Activated CD8-positive, alpha-beta memory T cell treated with anti-CD3 and anti-CD28 coated beads for 48 hours (primary cell): ENCODE results near the gene RPGRIP1.
"Not testable (repeated sequence)": the region's sequence is repeated elsewhere in the genome, so short reads cannot be mapped to it uniquely, and the experiment has no call there.

ENCODE experiments used
- DNase-seq, 3 experiments: peaks; one replicate each; pipeline ENCODE4 v3.0.0-alpha.2; 2020; ENCODE audit warnings: low read depth in 2 of 3, low spot score in 2 of 3

Gene RPGRIP1

GRCh38 chr14:21258005-21258888 is 21.6 kb upstream of the RPGRIP1 start:
- no peak for DNase-seq

- DNase-seq: no peak
Observed at GRCh38 chr14:21258889-21259787, 20.7 kb upstream of the RPGRIP1 start.

GRCh38 chr14:21261824-21262223 is 18.1 kb upstream of the RPGRIP1 start:
- DNase-seq: no peak

DNA sequence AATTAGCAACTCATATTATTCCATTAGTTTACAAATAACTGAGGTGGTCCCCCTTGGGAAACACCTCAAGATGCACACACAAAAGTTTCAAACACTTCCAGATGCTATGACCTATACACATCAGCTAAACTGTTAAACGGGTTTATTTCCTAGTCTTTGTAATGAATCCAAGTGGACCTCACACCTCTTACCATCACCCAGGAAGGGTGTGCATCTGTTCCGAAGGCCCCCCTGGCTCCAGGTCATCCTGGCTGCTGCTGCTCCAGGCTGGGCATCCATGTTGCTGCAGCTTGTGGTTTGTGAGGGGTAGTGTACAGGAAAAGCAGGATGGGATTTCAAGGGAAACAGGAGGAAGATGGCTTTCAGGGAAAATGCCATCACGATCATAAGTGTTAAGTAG is 17.5 kb upstream of the RPGRIP1 start:
- no peak for DNase-seq

DNA sequence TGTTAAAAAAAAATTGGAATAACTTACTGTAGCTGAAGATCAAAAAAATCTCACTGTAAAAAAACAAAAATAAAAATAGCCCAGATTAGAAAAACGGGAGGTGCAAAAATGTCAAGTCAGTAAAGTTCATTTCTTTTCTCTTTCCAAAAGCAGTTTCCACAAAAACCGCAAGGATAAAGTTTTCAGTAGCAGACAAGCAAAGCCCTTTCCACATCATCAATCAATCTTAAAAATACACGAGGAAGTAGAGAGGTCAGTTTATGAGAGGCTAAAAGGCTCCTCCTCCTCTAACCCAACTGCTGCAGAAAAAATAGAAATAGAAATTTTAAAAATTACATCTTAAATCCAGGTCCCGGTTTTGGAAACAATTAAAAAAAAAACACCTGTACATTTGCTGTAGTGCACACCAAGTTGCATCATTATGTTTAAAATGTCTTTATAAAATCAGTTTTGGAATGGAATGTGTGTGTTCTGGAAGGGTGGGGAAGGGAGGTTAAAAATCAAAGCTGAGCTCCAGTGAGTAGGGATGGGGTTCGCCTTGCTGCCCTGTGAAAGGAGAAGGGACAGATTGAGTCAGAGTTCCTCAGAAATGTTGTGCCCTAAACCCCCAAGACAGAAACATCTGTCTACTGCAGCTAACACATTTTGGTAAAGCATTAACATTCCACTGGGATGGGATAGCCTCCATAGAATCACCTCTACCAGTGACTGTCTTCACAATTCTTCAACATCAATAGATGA is 16.4 kb upstream of the RPGRIP1 start:
- DNase-seq: no peak

DNA sequence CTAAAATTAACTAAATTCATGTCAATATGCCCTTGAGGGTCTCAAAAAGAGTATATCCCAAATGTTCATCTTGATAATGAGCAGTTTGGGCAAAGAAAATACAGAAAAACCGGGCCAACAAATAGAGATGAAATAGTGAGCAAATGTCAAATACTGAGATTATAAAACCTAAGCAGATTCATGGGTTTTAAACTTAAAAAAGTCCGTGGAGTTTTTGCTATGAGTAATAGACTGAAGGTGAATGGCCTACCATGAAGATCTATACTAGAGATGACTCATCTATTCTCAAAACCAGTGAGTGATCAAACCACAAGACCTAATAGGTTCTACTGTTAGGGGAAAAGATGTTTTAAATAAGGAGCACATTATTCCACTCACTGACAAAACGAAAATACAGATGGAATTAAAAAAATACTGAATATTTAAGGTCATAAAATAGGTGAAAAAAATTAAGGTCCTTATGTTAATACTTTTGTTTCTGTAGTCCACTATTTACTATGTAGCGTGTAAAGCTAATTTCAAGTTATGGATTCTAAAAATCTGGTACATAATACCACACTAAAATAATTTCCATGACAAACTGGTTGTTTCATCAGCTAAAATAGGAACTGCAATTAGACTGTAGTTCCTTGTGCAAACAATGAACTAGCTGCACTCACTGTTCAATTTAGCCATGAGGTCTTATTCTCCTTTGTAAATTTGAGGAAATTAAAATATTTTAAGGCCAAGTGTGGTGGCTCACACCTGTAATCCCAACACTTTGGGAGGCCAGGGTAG is 15.7 kb upstream of the RPGRIP1 start:
- no peak for DNase-seq

DNA sequence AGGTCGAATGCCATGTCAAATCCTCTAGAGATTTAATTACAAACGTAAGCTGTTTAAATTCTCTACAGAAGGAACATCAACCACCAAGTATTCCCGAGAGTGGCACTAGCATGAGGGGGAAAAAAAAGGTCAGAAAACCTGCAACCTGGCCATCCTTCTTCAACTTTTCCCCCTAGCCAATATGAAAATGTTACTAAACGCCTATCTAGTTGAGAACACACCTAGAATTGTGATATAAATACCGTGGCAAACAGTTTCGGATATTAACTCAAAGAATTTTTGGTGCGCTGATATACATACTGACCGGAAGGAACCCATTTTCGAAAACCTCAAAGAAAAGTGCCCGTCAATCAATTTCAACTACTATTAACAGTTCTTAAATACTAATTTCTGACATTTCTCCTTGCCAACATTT is 12.4 kb upstream of the RPGRIP1 start:
- DNase-seq: no peak

DNA sequence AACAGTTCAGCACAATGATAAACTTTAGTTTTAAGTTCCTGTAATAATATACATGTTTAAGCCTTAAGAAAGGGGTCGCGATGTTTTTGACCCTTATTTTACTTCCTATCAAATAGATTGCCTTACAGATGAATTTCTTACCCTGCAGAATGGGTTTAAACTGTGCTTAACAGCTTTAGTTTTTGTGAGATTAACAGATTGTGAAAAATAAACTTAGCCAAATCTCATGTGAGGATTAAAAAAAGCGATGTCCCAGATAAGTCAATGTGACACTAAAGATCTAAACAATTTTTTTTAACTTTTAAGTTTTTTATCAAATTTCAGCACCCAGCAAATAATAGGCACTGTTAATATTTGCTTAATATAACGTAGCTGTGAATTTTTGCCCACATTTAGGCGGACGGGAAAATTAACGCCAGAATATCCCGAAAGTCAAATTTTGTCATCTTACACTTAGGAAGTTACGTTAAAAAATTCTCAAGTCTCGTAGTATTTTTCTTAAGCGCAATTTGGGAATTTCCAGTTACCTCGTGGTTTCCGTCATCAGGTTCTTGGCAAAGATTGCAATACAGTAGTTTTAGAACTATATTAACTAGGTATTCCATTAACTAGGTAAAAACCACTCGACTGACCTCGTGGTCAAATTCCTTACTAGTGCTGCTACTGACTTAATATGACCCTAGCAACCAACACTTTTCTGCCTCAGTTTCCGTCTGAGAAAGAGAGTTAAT is 11.8 kb upstream of the RPGRIP1 start:
- no peak for DNase-seq

- DNase-seq: no peak
Observed at GRCh38 chr14:21268617-21269251, 11.1 kb upstream of the RPGRIP1 start.

GRCh38 chr14:21269252-21270046 is 10.4 kb upstream of the RPGRIP1 start, which contains the start of gene HNRNPC:
Gene HNRNPC, minus strand, starts transcription at chr14:21269442. Its CDS starts 35,249 bp downstream, at chr14:21234193.
- DNase-seq: peak; percentile 99 to 100 (median 100)

DNA sequence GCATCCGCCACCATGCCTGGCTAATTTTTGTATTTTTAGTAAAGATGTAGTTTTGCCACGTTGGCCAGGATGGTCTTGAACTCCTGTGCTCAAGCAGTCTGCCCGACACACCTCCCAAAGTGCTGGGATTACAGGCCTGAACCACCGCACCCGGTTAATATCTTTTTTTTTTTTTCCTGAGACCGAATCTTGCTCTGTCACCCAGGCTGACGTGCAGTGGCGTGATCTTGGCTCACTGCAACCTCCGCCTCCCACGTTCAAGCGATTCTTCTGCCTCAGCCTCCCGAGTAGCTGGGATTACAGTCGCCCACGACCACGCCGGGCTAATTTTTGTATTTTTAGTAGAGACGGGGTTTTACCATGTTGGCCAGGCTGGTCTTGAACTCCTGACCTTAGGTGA is 7.2 kb upstream of the RPGRIP1 start:
- DNase-seq: not testable (repeated sequence)

DNA sequence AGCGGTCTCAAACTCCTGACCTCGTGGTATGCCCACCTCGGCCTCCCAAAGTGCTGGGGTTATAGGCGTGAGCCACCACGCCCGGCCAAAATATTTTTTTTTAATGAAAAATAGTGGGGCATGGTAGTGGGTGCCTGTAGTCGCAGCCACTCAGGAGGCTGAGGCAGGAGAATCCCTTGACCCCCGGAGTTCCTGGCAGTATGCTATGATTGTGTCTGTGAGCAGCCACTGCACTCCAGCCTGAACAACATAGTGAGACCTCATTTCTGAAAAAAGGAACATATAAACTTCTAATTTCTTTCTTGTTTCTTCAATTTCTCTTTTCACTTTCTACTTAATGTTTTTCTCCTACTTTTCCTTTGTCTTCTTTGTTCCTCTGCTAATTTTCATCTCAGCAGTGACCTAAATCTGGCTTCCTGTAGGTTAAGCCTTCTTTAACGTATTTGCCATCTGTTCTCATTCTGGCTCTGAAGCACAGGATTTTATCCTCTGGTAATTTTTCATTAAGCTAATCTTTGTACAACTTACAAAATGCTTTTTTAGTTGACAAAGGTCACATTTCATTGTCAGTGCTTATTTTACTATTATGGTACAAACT is 4.5 kb upstream of the RPGRIP1 start:
- DNase-seq: no peak

DNA sequence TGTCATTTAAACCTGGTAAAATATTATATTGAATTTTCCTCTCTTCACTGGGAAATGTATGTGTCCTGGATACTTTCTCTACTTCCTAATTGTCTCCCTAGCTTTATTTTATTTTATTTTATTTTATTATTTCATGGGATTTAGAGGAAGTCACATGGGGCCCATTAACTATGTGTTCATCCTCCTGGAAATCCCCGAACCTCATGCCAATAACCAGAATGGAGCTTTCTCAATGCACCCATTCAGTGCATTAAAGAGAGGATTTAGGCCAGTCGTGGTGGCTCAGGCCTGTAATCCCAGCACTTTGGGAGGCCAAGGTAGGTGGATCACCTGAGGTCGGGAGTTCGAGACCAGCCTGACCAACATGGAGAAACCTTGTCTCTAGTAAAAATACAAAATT is 1.3 kb upstream of the RPGRIP1 start:
- DNase-seq: no peak

GRCh38 chr14:21281917-21282316 is 2.0 kb downstream of the RPGRIP1 start:
- DNase-seq: not testable (repeated sequence)

- not testable (repeated sequence) for DNase-seq
Observed at GRCh38 chr14:21286516-21286915, 6.6 kb downstream of the RPGRIP1 start.

DNA sequence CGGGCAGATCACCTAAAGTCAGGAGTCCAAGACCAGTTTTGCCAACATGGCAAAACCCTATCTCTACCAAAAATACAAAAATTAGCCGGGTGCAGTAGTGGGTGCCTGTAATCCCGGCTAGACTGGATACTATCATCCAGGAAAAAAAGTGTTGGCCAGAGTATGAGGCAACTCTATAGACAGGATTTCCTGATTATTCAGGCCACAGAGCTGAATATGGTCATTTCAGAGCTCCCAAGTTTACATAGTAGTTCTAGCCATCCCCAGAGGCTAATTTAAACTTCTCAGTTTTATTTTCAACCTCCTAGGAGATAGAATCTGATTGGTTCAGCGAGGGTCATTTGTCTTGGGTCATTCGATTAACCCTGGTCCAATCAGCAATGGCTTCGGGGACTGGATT is 7.3 kb downstream of the RPGRIP1 start:
- DNase-seq: no peak

DNA sequence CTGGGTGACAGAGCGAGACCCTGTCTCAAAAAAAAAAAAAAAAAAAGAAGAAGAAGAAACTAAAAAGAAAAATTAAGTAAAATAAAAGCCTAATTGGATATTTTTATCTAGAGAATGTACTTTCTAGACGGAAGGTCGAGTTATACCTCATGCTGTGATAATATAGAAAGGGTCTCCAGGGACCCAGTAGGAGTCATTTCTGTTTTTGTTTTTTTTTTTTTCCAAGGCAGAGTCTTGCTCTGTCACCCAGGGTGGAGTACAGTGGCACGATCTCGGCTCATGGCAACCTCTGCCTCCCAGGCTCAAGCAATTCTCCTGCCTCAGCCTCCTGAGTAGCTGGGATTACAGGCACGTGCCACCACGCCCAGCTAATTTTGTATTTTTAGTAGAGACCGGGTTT is 14.1 kb downstream of the RPGRIP1 start:
- not testable (repeated sequence) for DNase-seq

- no peak for DNase-seq
Observed at GRCh38 chr14:21298358-21298757, 18.5 kb downstream of the RPGRIP1 start.
